H9 (cell line): Measurements from ENCODE around the gene GRB7. TPM values are rescaled to one million over a fixed set of nuclear protein-coding genes. Genes with fewer than 3 reads are reported as not detected.
A peak's percentile ranks its signal among the peaks of the same experiment; 100 is the strongest.

Experiments
- DNase-seq: peaks from one replicate; pipeline ENCODE4 v3.0.0-alpha.2; 2017
- H2AFZ ChIP-seq: one replicate; pipeline ENCODE4 v1.6.1; 2013; ENCODE audit warnings: mild to moderate bottlenecking, low read length, control low read depth, moderate library complexity
- H2AK5ac ChIP-seq: 2 replicates; pipeline ENCODE4 v1.6.1; 2013; ENCODE audit warnings: low read length, control low read depth, mixed read lengths; ENCODE audit not compliant: insufficient read length
- H2BK120ac ChIP-seq: one replicate; pipeline ENCODE4 v1.6.1; 2013; ENCODE audit warnings: low read depth, mild to moderate bottlenecking, low read length, control low read depth, inconsistent platforms; ENCODE audit not compliant: poor library complexity, severe bottlenecking
- H2BK12ac ChIP-seq: 2 replicates; pipeline ENCODE4 v1.6.1; 2013; ENCODE audit warnings: low read length, control low read depth, mixed read lengths, low read depth; ENCODE audit not compliant: insufficient read length
- H2BK15ac ChIP-seq: 2 replicates; pipeline ENCODE4 v1.6.1; 2013; ENCODE audit warnings: low read depth, low read length, control low read depth
- H2BK20ac ChIP-seq: one replicate; pipeline ENCODE4 v1.6.1; 2013; ENCODE audit warnings: low read depth, mild to moderate bottlenecking, low read length, control low read depth, inconsistent platforms; ENCODE audit not compliant: poor library complexity, severe bottlenecking
- H2BK5ac ChIP-seq: 2 replicates; pipeline ENCODE4 v1.6.1; 2013; ENCODE audit warnings: low read length, control low read depth, mixed read lengths; ENCODE audit not compliant: insufficient read length
- H3K14ac ChIP-seq: 2 replicates; pipeline ENCODE4 v1.6.1; 2013; ENCODE audit warnings: low read length, control low read depth; ENCODE audit not compliant: insufficient read depth
- H3K18ac ChIP-seq: 2 replicates; pipeline ENCODE4 v1.6.1; 2013; ENCODE audit warnings: low read depth, mild to moderate bottlenecking, mixed read lengths, low read length, control low read depth; ENCODE audit not compliant: insufficient read length
- H3K23ac ChIP-seq: 2 replicates; pipeline ENCODE4 v1.6.1; 2013; ENCODE audit warnings: low read length, control low read depth, mixed read lengths, low read depth; ENCODE audit not compliant: insufficient read length
- H3K23me2 ChIP-seq: 2 replicates; pipeline ENCODE4 v1.6.1; 2013; ENCODE audit warnings: low read depth, mild to moderate bottlenecking, mixed read lengths, low read length, control low read depth; ENCODE audit not compliant: insufficient read length, poor library complexity, severe bottlenecking
- H3K27ac ChIP-seq: 2 replicates; pipeline ENCODE4 v1.5.1; 2013; ENCODE audit warnings: low read length, control low read depth, mixed read lengths, low read depth; ENCODE audit not compliant: insufficient read length
- H3K27me3 ChIP-seq: 2 replicates; pipeline ENCODE4 v1.6.1; 2013; ENCODE audit warnings: low read length, control low read depth, inconsistent platforms; ENCODE audit not compliant: insufficient read depth
- H3K4ac ChIP-seq: 2 replicates; pipeline ENCODE4 v1.6.1; 2013; ENCODE audit warnings: low read depth, mild to moderate bottlenecking, control low read depth, inconsistent platforms, low read length, moderate library complexity
- H3K4me1 ChIP-seq: 2 replicates; pipeline ENCODE4 v1.6.1; 2013; ENCODE audit warnings: low read length, control low read depth, inconsistent platforms; ENCODE audit not compliant: insufficient read depth
- H3K4me2 ChIP-seq: 2 replicates; pipeline ENCODE4 v1.6.1; 2013; ENCODE audit warnings: low read length, control low read depth, mixed read lengths; ENCODE audit not compliant: insufficient read length, insufficient read depth
- H3K56ac ChIP-seq: 2 replicates; pipeline ENCODE4 v1.6.1; 2013; ENCODE audit warnings: low read depth, mild to moderate bottlenecking, mixed read lengths, low read length, control low read depth; ENCODE audit not compliant: insufficient read length
- H3K79me1 ChIP-seq: 2 replicates; pipeline ENCODE4 v1.6.1; 2013; ENCODE audit warnings: low read depth, mild to moderate bottlenecking, moderate library complexity, low read length, control low read depth, inconsistent platforms; ENCODE audit not compliant: insufficient read depth, poor library complexity, severe bottlenecking
- H3K79me2 ChIP-seq: 2 replicates; pipeline ENCODE4 v1.6.1; 2013; ENCODE audit warnings: low read length, control low read depth, inconsistent platforms; ENCODE audit not compliant: insufficient read depth
- H3K9ac ChIP-seq: 2 replicates; pipeline ENCODE4 v1.6.1; 2013; ENCODE audit warnings: low read length, control low read depth, mixed read lengths; ENCODE audit not compliant: insufficient read length; ENCODE audit errors: extremely low read depth
- H3K9me3 ChIP-seq: one replicate; pipeline ENCODE4 v1.6.1; 2013; ENCODE audit warnings: low read depth, low read length, inconsistent platforms; ENCODE audit not compliant: control insufficient read depth
- H3T11ph ChIP-seq: one replicate; pipeline ENCODE4 v1.6.1; 2013; ENCODE audit warnings: mild to moderate bottlenecking, low read length, control low read depth, inconsistent platforms
- H4K20me1 ChIP-seq: one replicate; pipeline ENCODE4 v1.6.1; 2013; ENCODE audit not compliant: control insufficient read depth, insufficient read length, insufficient read depth
- H4K5ac ChIP-seq: 2 replicates; pipeline ENCODE4 v1.6.1; 2013; ENCODE audit warnings: low read depth, mild to moderate bottlenecking, mixed read lengths, low read length, control low read depth; ENCODE audit not compliant: insufficient read length
- H4K8ac ChIP-seq: replicated peaks from 2 replicates; pipeline ENCODE4 v1.6.1; 2013; ENCODE audit warnings: low read length, control low read depth, mixed read lengths, low read depth; ENCODE audit not compliant: insufficient read length
- H4K91ac ChIP-seq: 2 replicates; pipeline ENCODE4 v1.6.1; 2013; ENCODE audit warnings: low read depth, mild to moderate bottlenecking, moderate library complexity, mixed read lengths, low read length, control low read depth; ENCODE audit not compliant: insufficient read length
- H3K27ac Mint-ChIP-seq, 3 experiments: 2 replicates in 2 of 3; 3 replicates in 1 of 3; pipeline ENCODE4 v1.8.0; 2020 to 2021; ENCODE audit warnings: mixed read lengths in 3 of 3, mild to moderate bottlenecking in 1 of 3, moderate library complexity in 1 of 3
- H3K27me3 Mint-ChIP-seq: 2 replicates; pipeline ENCODE4 v1.8.0; 2021; ENCODE audit warnings: low read depth, mild to moderate bottlenecking, moderate library complexity, mixed read lengths
- H3K36me3 Mint-ChIP-seq, 3 experiments: 2 replicates in 2 of 3; 3 replicates in 1 of 3; pipeline ENCODE4 v1.8.0; 2020 to 2021; ENCODE audit warnings: low read depth in 3 of 3, mixed read lengths in 3 of 3; ENCODE audit not compliant: insufficient read depth in 1 of 3
- H3K4me1 Mint-ChIP-seq, 2 experiments: 2 replicates each; pipeline ENCODE4 v1.8.0; 2020; ENCODE audit warnings: mixed read lengths in 2 of 2
- H3K4me3 Mint-ChIP-seq, 2 experiments: 2 replicates in 1 of 2; 3 replicates in 1 of 2; pipeline ENCODE4 v1.8.0; 2020 to 2021; ENCODE audit warnings: mild to moderate bottlenecking in 2 of 2, mixed read lengths in 2 of 2, moderate library complexity in 1 of 2
- H3K9me3 Mint-ChIP-seq, 2 experiments: 2 replicates in 1 of 2; 3 replicates in 1 of 2; pipeline ENCODE4 v1.8.0; 2020; ENCODE audit warnings: mild to moderate bottlenecking in 2 of 2, mixed read lengths in 2 of 2, moderate library complexity in 1 of 2
- WGBS: extraction: QIAGEN DNeasy Blood & Tissue Kit; methylation state at CpG from one replicate; pipeline ENCODE4 v1.1.7; 2013; ENCODE audit warnings: missing lambda C conversion rate, low lambda C conversion rate, mixed read lengths; ENCODE audit not compliant: insufficient read length; ENCODE audit errors: extremely low coverage; 5-methylcytosine and 5-hydroxymethylcytosine counted together
- total RNA-seq: library from RNA; stranded (reverse); gene quantifications from 2 replicates; pipeline ENCODE4 v1.2.1, GENCODE V29; 2021
- TF ChIP-seq, protein P1 (sequence below): fragments of 200-600 bp; sonication (generic); conservative IDR thresholded peaks from 3 replicates; pipeline ENCODE4 v1.8.0; 2021; ENCODE audit warnings: antibody characterized with exemption, mild to moderate bottlenecking

The GRB7 gene
- total RNA-seq, 1 experiment from 2014 or later = 55.0 TPM

DNA sequence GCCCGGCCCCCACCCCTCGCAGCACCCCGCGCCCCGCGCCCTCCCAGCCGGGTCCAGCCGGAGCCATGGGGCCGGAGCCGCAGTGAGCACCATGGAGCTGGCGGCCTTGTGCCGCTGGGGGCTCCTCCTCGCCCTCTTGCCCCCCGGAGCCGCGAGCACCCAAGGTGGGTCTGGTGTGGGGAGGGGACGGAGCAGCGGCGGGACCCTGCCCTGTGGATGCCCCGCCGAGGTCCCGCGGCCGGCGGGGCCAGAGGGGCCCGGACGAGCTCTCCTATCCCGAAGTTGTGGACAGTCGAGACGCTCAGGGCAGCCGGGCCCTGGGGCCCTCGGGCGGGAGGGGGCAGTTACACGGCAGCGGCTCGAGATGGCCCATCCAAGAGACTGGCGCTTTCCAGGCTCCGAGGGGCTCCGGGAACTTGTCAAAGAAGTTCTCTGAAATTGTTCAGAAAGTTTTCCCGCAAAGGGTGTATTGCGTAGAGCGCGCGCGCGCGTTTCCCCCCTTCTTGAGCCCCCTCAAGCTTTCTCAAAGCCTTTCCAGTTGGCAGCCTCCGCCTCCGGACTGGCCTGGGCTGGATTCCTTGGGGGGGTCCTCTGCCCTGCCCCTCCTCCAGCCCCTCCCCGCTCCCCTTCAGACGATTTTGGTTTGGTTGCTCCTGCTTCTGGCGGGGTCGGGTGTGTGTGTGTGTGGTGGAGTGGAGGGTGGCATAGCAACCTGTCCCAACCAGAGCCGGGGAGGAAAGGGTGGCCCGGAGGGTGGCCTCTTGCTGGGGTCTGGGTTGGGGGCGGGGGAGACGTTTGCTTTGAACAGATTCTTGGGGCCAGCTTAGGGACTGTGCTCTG lies 37.4 kb upstream of the GRB7 start:
- Histone ChIP-seq H3K56ac (no peak overlapping the region), H4K8ac (no peak overlapping the region), H3K79me1 (no peaks in the 10 kb centered on the region), H3K4me1 (peaks cover 25% of the 10 kb centered on the region), H2BK120ac (no peak overlapping the region), H3K79me2 (peaks cover 41% of the 10 kb centered on the region), H2BK20ac (no peak overlapping the region), H3K9me3 (no peaks in the 10 kb centered on the region), H3K23me2 (peaks cover 8% of the 10 kb centered on the region), H3K14ac (peak overlapping the region; percentile 50; the same call in 1 of the 2 replicates), H4K20me1 (no peaks in the 10 kb centered on the region), H3K9ac (peak overlapping the region; percentile 61), H3K27ac (no peak overlapping the region), H3K27me3 (no peaks in the 10 kb centered on the region), H3T11ph (no peak overlapping the region), H4K5ac (no peak overlapping the region), H4K91ac (no peak overlapping the region), H3K4me2 (peak overlapping the region; percentile 95), H3K18ac (no peak overlapping the region), H3K23ac (no peak overlapping the region), H2AK5ac (no peak overlapping the region), H2BK12ac (no peak overlapping the region), H2BK5ac (no peak overlapping the region), H2AFZ (no peak overlapping the region), H2BK15ac (no peak overlapping the region), H3K4ac (no peak overlapping the region)
- peak overlapping the region in 2 of 3 experiments; percentile 76 to 88; a peak in 4 of 7 replicates for H3K27ac Mint-ChIP-seq
- TF ChIP-seq, protein P1, sequence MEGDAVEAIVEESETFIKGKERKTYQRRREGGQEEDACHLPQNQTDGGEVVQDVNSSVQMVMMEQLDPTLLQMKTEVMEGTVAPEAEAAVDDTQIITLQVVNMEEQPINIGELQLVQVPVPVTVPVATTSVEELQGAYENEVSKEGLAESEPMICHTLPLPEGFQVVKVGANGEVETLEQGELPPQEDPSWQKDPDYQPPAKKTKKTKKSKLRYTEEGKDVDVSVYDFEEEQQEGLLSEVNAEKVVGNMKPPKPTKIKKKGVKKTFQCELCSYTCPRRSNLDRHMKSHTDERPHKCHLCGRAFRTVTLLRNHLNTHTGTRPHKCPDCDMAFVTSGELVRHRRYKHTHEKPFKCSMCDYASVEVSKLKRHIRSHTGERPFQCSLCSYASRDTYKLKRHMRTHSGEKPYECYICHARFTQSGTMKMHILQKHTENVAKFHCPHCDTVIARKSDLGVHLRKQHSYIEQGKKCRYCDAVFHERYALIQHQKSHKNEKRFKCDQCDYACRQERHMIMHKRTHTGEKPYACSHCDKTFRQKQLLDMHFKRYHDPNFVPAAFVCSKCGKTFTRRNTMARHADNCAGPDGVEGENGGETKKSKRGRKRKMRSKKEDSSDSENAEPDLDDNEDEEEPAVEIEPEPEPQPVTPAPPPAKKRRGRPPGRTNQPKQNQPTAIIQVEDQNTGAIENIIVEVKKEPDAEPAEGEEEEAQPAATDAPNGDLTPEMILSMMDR = no peak
- H3K9me3 Mint-ChIP-seq = no peaks in the 10 kb centered on the region
- peaks cover 9 to 33% (median 24%) of the 10 kb centered on the region in 3 experiments for H3K36me3 Mint-ChIP-seq
- peaks cover 67 to 78% of the 10 kb centered on the region in 2 experiments for H3K4me1 Mint-ChIP-seq
- no peaks in the 10 kb centered on the region; the same call in 1 of the 2 replicates for H3K27me3 Mint-ChIP-seq
- peak overlapping the region; percentile 92 to 97 for H3K4me3 Mint-ChIP-seq
- WGBS = no CpG with 5 or more reads among the region's 57 CpGs
- no peak for DNase-seq
